Measurements from ENCODE around the gene LAYN. TPM values are rescaled to one million over a fixed set of nuclear protein-coding genes. Genes with fewer than 3 reads are reported as not detected.

Gene LAYN
- total RNA-seq, 4 donors from 2014 or later = 1.6 to 13.0 (median 8.9) TPM

GRCh38 chr11:111510311-111510710 lies 30.2 kb upstream of the LAYN start:
- WGBS, 2 donors = 42 to 59% methylated on average over 1 of the region's 1 CpG
- Histone ChIP-seq H3K4me1 (peaks cover 4 to 22% (median 12%) of the 10 kb centered on the region in 3 donors), H3K27me3 (peaks cover 0 to 45% (median 4%) of the 10 kb centered on the region in 4 donors), H3K27ac (no peak overlapping the region), H3K9me3 (no peaks in the 10 kb centered on the region), H3K4me3 (no peak overlapping the region), H3K36me3 (no peaks in the 10 kb centered on the region)
- intact Hi-C loops (cut with DNase I) = no loop called here
- TF ChIP-seq POLR2A (IDR thresholded peaks at IDR 0.05) = no peak
- TF ChIP-seq CTCF (IDR thresholded peaks at IDR 0.05) = no peak
- no peak for DNase-seq

- H3K36me3 ChIP-seq = no peaks in the 10 kb centered on the region
- no peak for DNase-seq
- peak within 1 kb of the TSS; percentile 40 to 76 (median 46) for H3K4me3 ChIP-seq
- WGBS, 2 donors = 3 to 11% methylated on average over 6 to 21 of the region's 90 CpGs
- intact Hi-C loops (cut with DNase I) = no loop called here
- TF ChIP-seq CTCF (IDR thresholded peaks at IDR 0.05) = no peak
- TF ChIP-seq POLR2A (IDR thresholded peaks at IDR 0.05) = no peak
- peaks cover 4 to 22% (median 12%) of the 10 kb centered on the region in 3 donors for H3K4me1 ChIP-seq
- H3K27me3 ChIP-seq = peaks cover 0 to 42% (median 4%) of the 10 kb centered on the region in 4 donors
- no peaks in the 10 kb centered on the region for H3K9me3 ChIP-seq
- H3K27ac ChIP-seq = no peak within 1 kb of the TSS
Measured at GRCh38 chr11:111512296-111513239, 28.0 kb upstream of the LAYN start, which contains the start of gene BTG4. Gene BTG4, minus strand, starts transcription at chr11:111512386. Its CDS starts 13,610 bp downstream, at chr11:111498776.

GRCh38 chr11:111513240-111513605 lies 27.3 kb upstream of the LAYN start:
- WGBS, 2 donors = 15 to 63% methylated on average over 3 to 6 of the region's 6 CpGs
- no peaks in the 10 kb centered on the region for H3K9me3 ChIP-seq
- intact Hi-C loops (cut with DNase I) = no loop called here
- peak overlapping the region in 1 of 4 donors; percentile 76 for H3K4me3 ChIP-seq
- H3K36me3 ChIP-seq = no peaks in the 10 kb centered on the region
- TF ChIP-seq POLR2A (IDR thresholded peaks at IDR 0.05) = no peak
- no peak for TF ChIP-seq CTCF (IDR thresholded peaks at IDR 0.05)
- peaks cover 0 to 39% (median 4%) of the 10 kb centered on the region in 4 donors for H3K27me3 ChIP-seq
- peaks cover 4 to 22% (median 12%) of the 10 kb centered on the region in 3 donors for H3K4me1 ChIP-seq
- DNase-seq = no peak
- no peak overlapping the region for H3K27ac ChIP-seq

GRCh38 chr11:111514216-111515031 lies 26.1 kb upstream of the LAYN start, which contains the start of gene HOATZ:
Gene HOATZ, plus strand, starts transcription at chr11:111514778. Its CDS starts 7 bp downstream, at chr11:111514785.
- Histone ChIP-seq H3K27ac (no peak within 1 kb of the TSS), H3K36me3 (no peaks in the 10 kb centered on the region), H3K4me3 (peak within 1 kb of the TSS in 1 of 4 donors; percentile 34), H3K4me1 (peaks cover 4 to 22% (median 12%) of the 10 kb centered on the region in 3 donors), H3K9me3 (no peaks in the 10 kb centered on the region), H3K27me3 (peaks cover 0 to 39% (median 4%) of the 10 kb centered on the region in 4 donors)
- TF ChIP-seq CTCF (IDR thresholded peaks at IDR 0.05) (no peak), POLR2A (IDR thresholded peaks at IDR 0.05) (no peak)
- intact Hi-C loops (cut with DNase I) = no loop called here
- WGBS, 2 donors = 43 to 52% methylated on average over 7 to 24 of the region's 39 CpGs
- no peak for DNase-seq
